Middle frontal gyrus (tissue), 1 donor: ENCODE measurements around the gene ALG8.
A peak's percentile ranks its signal among the peaks of the same experiment; 100 is the strongest.

Source experiments
- DNase-seq: peaks from one replicate; pipeline ENCODE4 v3.0.0-alpha.2; 2015; ENCODE audit warnings: low spot score; ENCODE audit errors: extremely low spot score

ALG8 gene

GRCh38 chr11:78160557-78160956, 21.1 kb upstream of the ALG8 start:
- no peak for DNase-seq

- DNase-seq: no peak
Observed at GRCh38 chr11:78158987-78159652, 19.7 kb upstream of the ALG8 start.

- DNase-seq: no peak
Observed at GRCh38 chr11:78156127-78156844, 16.9 kb upstream of the ALG8 start.

GRCh38 chr11:78151804-78152203, 12.4 kb upstream of the ALG8 start:
- DNase-seq: no peak

GRCh38 chr11:78150754-78151153, 11.3 kb upstream of the ALG8 start:
- DNase-seq: no peak

GRCh38 chr11:78150346-78150745, 10.9 kb upstream of the ALG8 start:
- no peak for DNase-seq

- peak; percentile 15 for DNase-seq
Observed at GRCh38 chr11:78149646-78150045, 10.2 kb upstream of the ALG8 start.

- no peak for DNase-seq
Observed at GRCh38 chr11:78147807-78148206, 8.4 kb upstream of the ALG8 start.

- DNase-seq: no peak
Observed at GRCh38 chr11:78145511-78146025, 6.1 kb upstream of the ALG8 start.

- DNase-seq: no peak
Observed at GRCh38 chr11:78140392-78141077, 1.1 kb upstream of the ALG8 start.

- DNase-seq: no peak
Observed at GRCh38 chr11:78138694-78139421, 568 bp downstream of the ALG8 start.

- DNase-seq: no peak
Observed at GRCh38 chr11:78138291-78138690, 1.1 kb downstream of the ALG8 start.

- DNase-seq: no peak
Observed at GRCh38 chr11:78132475-78132874, 7.0 kb downstream of the ALG8 start.

GRCh38 chr11:78131956-78132355, 7.5 kb downstream of the ALG8 start:
- no peak for DNase-seq

- no peak for DNase-seq
Observed at GRCh38 chr11:78127403-78127802, 12.0 kb downstream of the ALG8 start.

GRCh38 chr11:78112582-78113275, 26.7 kb downstream of the ALG8 start:
- DNase-seq: no peak

- no peak for DNase-seq
Observed at GRCh38 chr11:78111298-78111697, 28.1 kb downstream of the ALG8 start.

- DNase-seq: no peak
Observed at GRCh38 chr11:78110830-78111229, 28.6 kb downstream of the ALG8 start.

- DNase-seq: no peak
Observed at GRCh38 chr11:78110351-78110750, 29.1 kb downstream of the ALG8 start.

- peak; percentile 29 for DNase-seq
Observed at GRCh38 chr11:78109081-78110015, 30.1 kb downstream of the ALG8 start.
